Prostate gland (tissue), 2 donors: ENCODE results near the gene TRIM7. TPM values are rescaled to one million over a fixed set of nuclear protein-coding genes. Genes with fewer than 3 reads are reported as not detected.

Experiments
- DNase-seq: peaks from one replicate; pipeline ENCODE4 v3.0.0-alpha.2; 2019; ENCODE audit warnings: low spot score
- H3K27ac ChIP-seq, 2 donors: fragments of 200-600 bp; sonication (generic); 2 replicates each; pipeline ENCODE4 v1.5.1; 2017 to 2019
- H3K27me3 ChIP-seq: fragments of 200-600 bp; sonication (generic); replicated peaks from 2 replicates; pipeline ENCODE4 v1.5.1; 2019; ENCODE audit not compliant: insufficient read depth
- H3K36me3 ChIP-seq, 2 donors: fragments of 200-600 bp; sonication (generic); 1 replicate in 1 of 2; 2 replicates in 1 of 2; pipeline versions ENCODE4 v1.5.1 to v1.8.1; 2017 to 2019
- H3K4me1 ChIP-seq: fragments of 200-600 bp; sonication (generic); replicated peaks from 2 replicates; pipeline ENCODE4 v1.5.1; 2019
- H3K4me3 ChIP-seq, 2 donors: fragments of 200-600 bp; sonication (generic); 2 replicates each; pipeline ENCODE4 v1.5.1; 2017 to 2019
- H3K9me3 ChIP-seq: fragments of 200-600 bp; sonication (generic); 2 replicates; pipeline ENCODE4 v1.5.1; 2017
- CTCF ChIP-seq, 4 experiments: fragments of 200-600 bp in 2 of 4; fragments of 450-650 bp in 2 of 4; sonication (generic) in 2 of 4; IDR thresholded peaks; 1 replicate in 3 of 4; 2 replicates in 1 of 4; pipeline ENCODE4 v1.5.1; 2016 to 2019; ENCODE audit warnings: antibody characterized with exemption in 4 of 4, mild to moderate bottlenecking in 2 of 4, moderate library complexity in 2 of 4
- POLR2A ChIP-seq: fragments of 450-650 bp; IDR thresholded peaks from one replicate; pipeline ENCODE4 v1.6.1; 2016; ENCODE audit warnings: antibody characterized with exemption, mild to moderate bottlenecking
- POLR2AphosphoS5 ChIP-seq: sonication (generic); formaldehyde crosslinking; IDR thresholded peaks from one replicate; pipeline ENCODE4 v1.6.1; 2017; ENCODE audit warnings: antibody characterized with exemption
- WGBS: methylation state at CpG from one replicate; pipeline ENCODE4 v1.1.5; 2018; 5-methylcytosine and 5-hydroxymethylcytosine counted together
- intact Hi-C: fragments of 100-400 bp; cut with DNase I; formaldehyde crosslinking; loops from one replicate; pipeline ENCODE4 v1.14.2; 2022
- total RNA-seq, 2 donors: library from RNA; depleted of rRNA; stranded (reverse); fragments of >200 nt; gene quantifications; one replicate each; pipeline ENCODE4 v1.1.0, GENCODE V29; 2016

TRIM7 gene
- total RNA-seq, 2 donors from 2014 or later, result 4.5 to 6.4 TPM

- Histone ChIP-seq H3K36me3 (no peaks in the 10 kb centered on the region), H3K9me3 (no peaks in the 10 kb centered on the region), H3K4me1 (no peaks in the 10 kb centered on the region), H3K4me3 (no peak overlapping the region), H3K27me3 (no peaks in the 10 kb centered on the region), H3K27ac (no peak overlapping the region)
- TF ChIP-seq POLR2AphosphoS5 (no peak), CTCF (IDR thresholded peaks at IDR 0.05) (no peak), POLR2A (no peak)
- no peak for DNase-seq
- WGBS, result 81% methylated on average over 3 of the region's 3 CpGs
- intact Hi-C loops, result no loop called here
Observed at GRCh38 chr5:181158869-181159268, 46.1 kb downstream of the TRIM7 start.

GRCh38 chr5:181156758-181157157 is 48.2 kb downstream of the TRIM7 start:
- Histone ChIP-seq H3K9me3 (no peaks in the 10 kb centered on the region), H3K4me1 (no peaks in the 10 kb centered on the region), H3K36me3 (no peaks in the 10 kb centered on the region), H3K4me3 (no peak overlapping the region), H3K27me3 (no peaks in the 10 kb centered on the region), H3K27ac (no peak overlapping the region)
- no peak for DNase-seq
- TF ChIP-seq POLR2A (no peak), CTCF (IDR thresholded peaks at IDR 0.05) (no peak), POLR2AphosphoS5 (no peak)
- intact Hi-C loops, result no loop called here
- whole genome bisulfite sequencing, result 46% methylated on average over 3 of the region's 3 CpGs

GRCh38 chr5:181153814-181154213 is 51.2 kb downstream of the TRIM7 start:
- TF ChIP-seq POLR2AphosphoS5 (no peak), POLR2A (no peak), CTCF (IDR thresholded peaks at IDR 0.05) (no peak)
- Histone ChIP-seq H3K36me3 (no peaks in the 10 kb centered on the region), H3K27ac (no peak overlapping the region), H3K4me1 (no peaks in the 10 kb centered on the region), H3K27me3 (no peaks in the 10 kb centered on the region), H3K9me3 (no peaks in the 10 kb centered on the region), H3K4me3 (no peak overlapping the region)
- DNase-seq, result no peak
- WGBS, result 83% methylated on average over 5 of the region's 5 CpGs
- intact Hi-C loops, result no loop called here

- intact Hi-C loops, result no loop called here
- no peaks in the 10 kb centered on the region for H3K27me3 ChIP-seq
- H3K4me3 ChIP-seq, result no peak overlapping the region
- no peak overlapping the region for H3K27ac ChIP-seq
- no peaks in the 10 kb centered on the region for H3K36me3 ChIP-seq
- H3K4me1 ChIP-seq, result no peaks in the 10 kb centered on the region
- TF ChIP-seq POLR2AphosphoS5 (no peak), CTCF (IDR thresholded peaks at IDR 0.05) (no peak), POLR2A (no peak)
- WGBS, result 72% methylated on average over 9 of the region's 9 CpGs
- H3K9me3 ChIP-seq, result no peaks in the 10 kb centered on the region
- DNase-seq, result no peak
Observed at GRCh38 chr5:181152406-181152805, 52.6 kb downstream of the TRIM7 start.

- no peak for DNase-seq
- no peaks in the 10 kb centered on the region for H3K27me3 ChIP-seq
Observed at GRCh38 chr5:181151146-181151545, 53.9 kb downstream of the TRIM7 start.

More at GRCh38 chr5:181151146-181151545, 53.9 kb downstream of the TRIM7 start:
- intact Hi-C loops, result no loop called here
- Histone ChIP-seq H3K27ac (no peak overlapping the region), H3K4me1 (no peaks in the 10 kb centered on the region), H3K36me3 (no peaks in the 10 kb centered on the region), H3K4me3 (no peak overlapping the region), H3K9me3 (no peaks in the 10 kb centered on the region)
- no peak for TF ChIP-seq POLR2A
- TF ChIP-seq CTCF (IDR thresholded peaks at IDR 0.05), result no peak
- no peak for TF ChIP-seq POLR2AphosphoS5
- WGBS, result 58% methylated on average over 9 of the region's 9 CpGs
